ENCODE data around the gene ATF7.

DNA sequence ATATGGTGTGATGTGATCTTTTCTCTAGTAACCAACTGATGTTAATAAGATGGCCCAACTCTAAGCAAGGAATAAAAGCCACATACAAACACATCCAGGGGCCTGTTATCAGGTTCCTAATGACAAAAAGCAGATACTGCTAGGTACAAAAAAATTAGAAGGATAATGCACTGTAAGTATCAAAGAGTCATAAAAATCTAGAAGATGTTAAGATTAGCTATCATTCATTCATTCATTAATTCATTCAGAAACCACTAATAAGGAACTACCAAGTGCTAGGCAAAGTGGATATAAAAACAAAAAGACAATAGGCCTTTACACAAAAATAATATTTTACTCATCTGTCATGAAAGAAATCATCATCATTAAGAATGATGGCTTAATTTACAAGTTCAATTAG, 21.6 kb downstream of the ATF7 start:
- TF ChIP-seq ZNF70 (CRISPR knock-in tag; IDR thresholded peaks at IDR 0.05) (no peak), ZC3H10 (CRISPR knock-in tag; IDR thresholded peaks at IDR 0.05) (no peak), ZFP30 (CRISPR knock-in tag; IDR thresholded peaks at IDR 0.05) (no peak), ISL1 (CRISPR knock-in tag; IDR thresholded peaks at IDR 0.05) (no peak), ESRRG (CRISPR knock-in tag; IDR thresholded peaks at IDR 0.05) (no peak), TCF4 (CRISPR knock-in tag; IDR thresholded peaks at IDR 0.05; ENCODE audit: borderline replicate concordance) (no peak)
- TF ChIP-seq, protein P1, sequence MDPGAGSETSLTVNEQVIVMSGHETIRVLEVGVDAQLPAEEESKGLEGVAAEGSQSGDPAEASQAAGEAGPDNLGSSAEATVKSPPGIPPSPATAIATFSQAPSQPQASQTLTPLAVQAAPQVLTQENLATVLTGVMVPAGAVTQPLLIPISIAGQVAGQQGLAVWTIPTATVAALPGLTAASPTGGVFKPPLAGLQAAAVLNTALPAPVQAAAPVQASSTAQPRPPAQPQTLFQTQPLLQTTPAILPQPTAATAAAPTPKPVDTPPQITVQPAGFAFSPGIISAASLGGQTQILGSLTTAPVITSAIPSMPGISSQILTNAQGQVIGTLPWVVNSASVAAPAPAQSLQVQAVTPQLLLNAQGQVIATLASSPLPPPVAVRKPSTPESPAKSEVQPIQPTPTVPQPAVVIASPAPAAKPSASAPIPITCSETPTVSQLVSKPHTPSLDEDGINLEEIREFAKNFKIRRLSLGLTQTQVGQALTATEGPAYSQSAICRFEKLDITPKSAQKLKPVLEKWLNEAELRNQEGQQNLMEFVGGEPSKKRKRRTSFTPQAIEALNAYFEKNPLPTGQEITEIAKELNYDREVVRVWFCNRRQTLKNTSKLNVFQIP (CRISPR knock-in tag; IDR thresholded peaks at IDR 0.05; ENCODE audit: borderline replicate concordance, low read depth) = no peak
- TF ChIP-seq, protein P2, sequence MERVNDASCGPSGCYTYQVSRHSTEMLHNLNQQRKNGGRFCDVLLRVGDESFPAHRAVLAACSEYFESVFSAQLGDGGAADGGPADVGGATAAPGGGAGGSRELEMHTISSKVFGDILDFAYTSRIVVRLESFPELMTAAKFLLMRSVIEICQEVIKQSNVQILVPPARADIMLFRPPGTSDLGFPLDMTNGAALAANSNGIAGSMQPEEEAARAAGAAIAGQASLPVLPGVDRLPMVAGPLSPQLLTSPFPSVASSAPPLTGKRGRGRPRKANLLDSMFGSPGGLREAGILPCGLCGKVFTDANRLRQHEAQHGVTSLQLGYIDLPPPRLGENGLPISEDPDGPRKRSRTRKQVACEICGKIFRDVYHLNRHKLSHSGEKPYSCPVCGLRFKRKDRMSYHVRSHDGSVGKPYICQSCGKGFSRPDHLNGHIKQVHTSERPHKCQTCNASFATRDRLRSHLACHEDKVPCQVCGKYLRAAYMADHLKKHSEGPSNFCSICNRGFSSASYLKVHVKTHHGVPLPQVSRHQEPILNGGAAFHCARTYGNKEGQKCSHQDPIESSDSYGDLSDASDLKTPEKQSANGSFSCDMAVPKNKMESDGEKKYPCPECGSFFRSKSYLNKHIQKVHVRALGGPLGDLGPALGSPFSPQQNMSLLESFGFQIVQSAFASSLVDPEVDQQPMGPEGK (CRISPR knock-in tag; IDR thresholded peaks at IDR 0.05; ENCODE audit: borderline replicate concordance) = no peak
